WTC11 (cell line): ENCODE measurements around the gene BMP8A. TPM values are rescaled to one million over a fixed set of nuclear protein-coding genes. Genes with fewer than 3 reads are reported as not detected.
A peak's percentile ranks its signal among the peaks of the same experiment; 100 is the strongest.

Experiments
- ATAC-seq: fragments of 200-7000 bp; cut with Tn5 transposase; 2 replicates; pipeline ENCODE4 v1.10.0; 2021; ENCODE audit warnings: mild to moderate bottlenecking, moderate library complexity
- CTCF ChIA-PET: fragments of 300-600 bp; sonication (Branson Sonifier 250); formaldehyde crosslinking; loops from one replicate; lab custom pipeline; 2021; ENCODE audit warnings: antibody characterized with exemption; lab: Charles Lee
- POLR2A ChIA-PET: fragments of 350-600 bp; sonication (Branson Sonifier 250); formaldehyde crosslinking; loops from one replicate; lab custom pipeline; 2021; ENCODE audit warnings: antibody characterized with exemption; lab: Charles Lee
- DNase-seq: peaks from one replicate; pipeline ENCODE4 v3.0.0; 2021; ENCODE audit warnings: low spot score
- H3K27ac Mint-ChIP-seq: 2 replicates; pipeline ENCODE4 v1.8.0; 2021; ENCODE audit warnings: mixed read lengths
- H3K27me3 Mint-ChIP-seq: 2 replicates; pipeline ENCODE4 v1.8.0; 2021; ENCODE audit warnings: low read depth, mild to moderate bottlenecking, moderate library complexity, mixed read lengths
- H3K36me3 Mint-ChIP-seq: 2 replicates; pipeline ENCODE4 v1.8.0; 2021; ENCODE audit warnings: mixed read lengths
- H3K4me1 Mint-ChIP-seq: 2 replicates; pipeline ENCODE4 v1.8.0; 2022; ENCODE audit warnings: mixed read lengths
- H3K4me3 Mint-ChIP-seq: 2 replicates; pipeline ENCODE4 v1.8.0; 2021; ENCODE audit warnings: mild to moderate bottlenecking, moderate library complexity, mixed read lengths
- H3K9me3 Mint-ChIP-seq: 2 replicates; pipeline ENCODE4 v1.8.0; 2021; ENCODE audit warnings: mixed read lengths
- AFF4 ChIP-seq: sonication (generic); formaldehyde crosslinking; IDR thresholded peaks from 2 replicates; pipeline ENCODE4 v1.8.1; 2023; ENCODE audit warnings: mild to moderate bottlenecking, missing genetic modification reagents, borderline replicate concordance
- ATF1 ChIP-seq: sonication (generic); formaldehyde crosslinking; IDR thresholded peaks from 2 replicates; pipeline ENCODE4 v1.8.1; 2023; ENCODE audit warnings: mild to moderate bottlenecking, moderate library complexity, missing genetic modification reagents
- CBFB ChIP-seq: sonication (generic); formaldehyde crosslinking; IDR thresholded peaks from 2 replicates; pipeline ENCODE4 v1.8.1; 2022; ENCODE audit warnings: mild to moderate bottlenecking, low read depth, missing genetic modification reagents
- E2F4 ChIP-seq: sonication (generic); formaldehyde crosslinking; IDR thresholded peaks from 2 replicates; pipeline ENCODE4 v1.8.1; 2022; ENCODE audit warnings: low read depth, mild to moderate bottlenecking, moderate library complexity, missing genetic modification reagents, borderline replicate concordance
- FOXJ3 ChIP-seq: sonication (generic); formaldehyde crosslinking; IDR thresholded peaks from 2 replicates; pipeline ENCODE4 v1.9.0; 2021; ENCODE audit warnings: missing genetic modification reagents, mild to moderate bottlenecking, borderline replicate concordance
- GABPB1 ChIP-seq: sonication (generic); formaldehyde crosslinking; IDR thresholded peaks from 2 replicates; pipeline ENCODE4 v1.8.1; 2023; ENCODE audit warnings: mild to moderate bottlenecking, missing genetic modification reagents
- GTF2I ChIP-seq: fragments of 250-450 bp; sonication (Bioruptor Pico); conservative IDR thresholded peaks from 2 replicates; pipeline ENCODE4 v1.4.0; 2021; ENCODE audit warnings: mild to moderate bottlenecking
- HMGA2 ChIP-seq: fragments of 250-450 bp; sonication (Bioruptor Pico); IDR thresholded peaks from 2 replicates; pipeline ENCODE4 v1.4.0; 2021; ENCODE audit warnings: mild to moderate bottlenecking, moderate library complexity
- MYBL2 ChIP-seq: sonication (generic); formaldehyde crosslinking; IDR thresholded peaks from 2 replicates; pipeline ENCODE4 v1.8.1; 2023; ENCODE audit warnings: mild to moderate bottlenecking, moderate library complexity, missing genetic modification reagents
- NFYB ChIP-seq: sonication (generic); formaldehyde crosslinking; conservative IDR thresholded peaks from 2 replicates; pipeline ENCODE4 v1.8.0; 2022; ENCODE audit warnings: low read depth, missing genetic modification reagents
- SMAD3 ChIP-seq: sonication (generic); formaldehyde crosslinking; IDR thresholded peaks from 2 replicates; pipeline ENCODE4 v1.8.0; 2022; ENCODE audit warnings: missing genetic modification reagents, mild to moderate bottlenecking, borderline replicate concordance
- SP1 ChIP-seq: sonication (generic); formaldehyde crosslinking; conservative IDR thresholded peaks from 2 replicates; pipeline ENCODE4 v1.8.1; 2022; ENCODE audit warnings: missing genetic modification reagents
- TCF7 ChIP-seq: sonication (generic); formaldehyde crosslinking; IDR thresholded peaks from 2 replicates; pipeline ENCODE4 v1.8.0; 2022; ENCODE audit warnings: mild to moderate bottlenecking, low read depth, missing genetic modification reagents, moderate library complexity
- ZBTB21 ChIP-seq: sonication (generic); formaldehyde crosslinking; IDR thresholded peaks from 2 replicates; pipeline ENCODE4 v1.8.1; 2023; ENCODE audit warnings: mild to moderate bottlenecking, missing genetic modification reagents, borderline replicate concordance
- ZMAT4 ChIP-seq: fragments of 250-450 bp; sonication (Bioruptor Pico); IDR thresholded peaks from 2 replicates; pipeline ENCODE4 v1.9.0; 2021; ENCODE audit warnings: mild to moderate bottlenecking
- ZNF281 ChIP-seq: sonication (generic); formaldehyde crosslinking; IDR thresholded peaks from 2 replicates; pipeline ENCODE4 v1.8.0; 2023; ENCODE audit warnings: mild to moderate bottlenecking, missing genetic modification reagents
- ZSCAN18 ChIP-seq: fragments of 250-450 bp; sonication (Bioruptor Pico); IDR thresholded peaks from 2 replicates; pipeline ENCODE4 v2.1.2; 2022; ENCODE audit warnings: mild to moderate bottlenecking, moderate library complexity
- total RNA-seq: library from RNA; stranded (reverse); gene quantifications from 3 replicates; pipeline ENCODE4 v1.2.3, GENCODE V29; 2021
- TF ChIP-seq, protein P1 (sequence below): sonication (generic); formaldehyde crosslinking; IDR thresholded peaks from 2 replicates; pipeline ENCODE4 v1.8.0; 2022; ENCODE audit warnings: mild to moderate bottlenecking, missing genetic modification reagents
- TF ChIP-seq, protein P2 (sequence below): sonication (generic); formaldehyde crosslinking; IDR thresholded peaks from 2 replicates; pipeline ENCODE4 v1.8.1; 2022; ENCODE audit warnings: missing genetic modification reagents, borderline replicate concordance

The BMP8A gene
- total RNA-seq, 1 experiment from 2014 or later = 0.94 TPM

DNA sequence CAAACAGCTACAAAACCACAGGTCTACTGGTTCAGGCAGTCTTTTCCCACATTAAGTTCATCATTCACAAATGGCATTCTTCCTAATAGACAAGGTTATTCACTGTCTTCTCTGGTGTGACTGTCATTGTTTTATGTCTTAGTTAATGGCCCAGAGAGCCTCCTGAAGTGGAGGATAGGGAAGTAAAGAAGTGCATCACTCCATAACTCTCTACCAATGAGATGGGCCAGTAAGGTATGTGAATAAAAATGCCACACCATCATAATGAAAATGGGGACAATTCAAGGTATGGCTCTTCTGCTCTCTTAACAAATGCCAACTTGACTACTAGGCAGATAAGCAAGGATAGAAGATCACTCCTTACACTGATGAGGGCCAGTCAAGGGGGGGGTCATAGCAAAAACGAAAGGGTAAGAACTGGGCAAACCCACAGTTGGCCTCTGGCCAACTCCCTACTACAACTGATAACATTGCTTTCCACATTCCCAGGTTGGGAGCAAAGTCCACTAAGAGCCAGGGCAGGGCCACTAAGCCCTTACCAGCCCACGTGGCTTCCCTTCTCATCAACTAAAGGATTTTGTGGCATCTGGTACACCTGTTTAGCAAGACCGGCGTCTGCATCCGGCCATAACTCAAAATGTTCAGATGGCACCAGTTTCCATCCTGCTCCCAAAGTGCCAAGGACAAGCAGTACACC is 75.2 kb downstream of the BMP8A start:
- no peaks in the 10 kb centered on the region for H3K4me1 Mint-ChIP-seq
- ChIA-PET POLR2A (no interaction called here), CTCF (no interaction called here)
- ATAC-seq (no peak), DNase-seq (no peak)
- H3K27me3 Mint-ChIP-seq = no peaks in the 10 kb centered on the region
- no peaks in the 10 kb centered on the region for H3K9me3 Mint-ChIP-seq
- no peak overlapping the region for H3K27ac Mint-ChIP-seq
- no peak overlapping the region for H3K4me3 Mint-ChIP-seq
- TF ChIP-seq MYBL2 (CRISPR knock-in tag) (no peak), AFF4 (CRISPR knock-in tag) (no peak), GABPB1 (CRISPR knock-in tag) (peak; percentile 39; the same call in 1 of the 2 replicates)
- peaks cover 96% of the 10 kb centered on the region for H3K36me3 Mint-ChIP-seq

DNA sequence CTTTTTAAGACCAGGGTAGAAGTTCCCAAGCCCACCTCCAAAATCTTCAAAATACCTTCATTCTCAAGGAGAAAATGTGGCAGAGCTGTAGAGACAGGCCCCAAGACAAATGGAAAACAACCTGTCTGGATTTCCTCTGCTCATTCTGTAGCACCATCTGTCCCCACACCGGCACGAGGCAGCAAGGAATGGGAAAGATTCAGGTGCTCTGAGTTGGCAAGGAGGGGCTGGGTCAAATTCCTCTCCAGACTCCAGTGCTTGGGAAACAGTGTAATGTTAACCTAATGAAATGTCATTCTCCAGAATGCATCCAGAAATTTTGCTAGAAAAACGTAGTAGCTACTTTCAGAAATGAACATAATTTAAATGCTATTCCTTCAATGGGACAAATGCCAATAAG is 75.9 kb downstream of the BMP8A start:
- ATAC-seq (no peak), DNase-seq (no peak)
- Mint-ChIP-seq H3K9me3 (no peaks in the 10 kb centered on the region), H3K4me1 (no peaks in the 10 kb centered on the region), H3K4me3 (no peak overlapping the region), H3K27ac (no peak overlapping the region), H3K36me3 (peaks cover 96% of the 10 kb centered on the region), H3K27me3 (no peaks in the 10 kb centered on the region)
- ChIA-PET CTCF (interaction anchor here (0.7 kb wide), 1 partner anchor 39 kb away, joined by 3 read pairs; no protein-coding TSS in a partner anchor), POLR2A (no interaction called here)
- TF ChIP-seq E2F4 (CRISPR knock-in tag) (no peak), ZBTB21 (CRISPR knock-in tag) (no peak), NFYB (no peak), CBFB (CRISPR knock-in tag) (no peak), GTF2I (CRISPR knock-in tag) (no peak), HMGA2 (no peak), SP1 (CRISPR knock-in tag) (no peak), ATF1 (CRISPR knock-in tag) (no peak), FOXJ3 (CRISPR knock-in tag) (no peak), ZMAT4 (CRISPR knock-in tag) (no peak), ZSCAN18 (CRISPR knock-in tag) (no peak), MYBL2 (CRISPR knock-in tag) (no peak), TCF7 (no peak), ZNF281 (CRISPR knock-in tag) (no peak), SMAD3 (CRISPR knock-in tag) (no peak)
- TF ChIP-seq, protein P1, sequence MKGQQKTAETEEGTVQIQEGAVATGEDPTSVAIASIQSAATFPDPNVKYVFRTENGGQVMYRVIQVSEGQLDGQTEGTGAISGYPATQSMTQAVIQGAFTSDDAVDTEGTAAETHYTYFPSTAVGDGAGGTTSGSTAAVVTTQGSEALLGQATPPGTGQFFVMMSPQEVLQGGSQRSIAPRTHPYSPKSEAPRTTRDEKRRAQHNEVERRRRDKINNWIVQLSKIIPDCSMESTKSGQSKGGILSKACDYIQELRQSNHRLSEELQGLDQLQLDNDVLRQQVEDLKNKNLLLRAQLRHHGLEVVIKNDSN (CRISPR knock-in tag) = no peak
- TF ChIP-seq, protein P2, sequence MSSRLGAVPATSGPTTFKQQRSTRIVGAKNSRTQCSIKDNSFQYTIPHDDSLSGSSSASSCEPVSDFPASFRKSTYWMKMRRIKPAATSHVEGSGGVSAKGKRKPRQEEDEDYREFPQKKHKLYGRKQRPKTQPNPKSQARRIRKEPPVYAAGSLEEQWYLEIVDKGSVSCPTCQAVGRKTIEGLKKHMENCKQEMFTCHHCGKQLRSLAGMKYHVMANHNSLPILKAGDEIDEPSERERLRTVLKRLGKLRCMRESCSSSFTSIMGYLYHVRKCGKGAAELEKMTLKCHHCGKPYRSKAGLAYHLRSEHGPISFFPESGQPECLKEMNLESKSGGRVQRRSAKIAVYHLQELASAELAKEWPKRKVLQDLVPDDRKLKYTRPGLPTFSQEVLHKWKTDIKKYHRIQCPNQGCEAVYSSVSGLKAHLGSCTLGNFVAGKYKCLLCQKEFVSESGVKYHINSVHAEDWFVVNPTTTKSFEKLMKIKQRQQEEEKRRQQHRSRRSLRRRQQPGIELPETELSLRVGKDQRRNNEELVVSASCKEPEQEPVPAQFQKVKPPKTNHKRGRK = no peak
